K562 (cell line): Measurements from ENCODE around the gene MBNL1. TPM values are rescaled to one million over a fixed set of nuclear protein-coding genes. Genes with fewer than 3 reads are reported as not detected.

Source experiments
- CCAR2 ChIP-seq: fragments of 200-400 bp; formaldehyde crosslinking; IDR thresholded peaks from 2 replicates; pipeline ENCODE4 v1.6.1; 2017; ENCODE audit warnings: mild to moderate bottlenecking, low read depth, low read length
- FOXA1 ChIP-seq: fragments of 450-650 bp; IDR thresholded peaks from 2 replicates; pipeline ENCODE4 v1.6.1; 2016; ENCODE audit warnings: mild to moderate bottlenecking, borderline replicate concordance
- GTF2F1 ChIP-seq: IDR thresholded peaks from 2 replicates; pipeline ENCODE4 v1.6.1; 2011; ENCODE audit warnings: low read depth, low read length, improper control_type of control experiment
- HMG20A ChIP-seq: fragments of 450-650 bp; formaldehyde crosslinking; conservative IDR thresholded peaks from 2 replicates; pipeline ENCODE4 v1.4.0; 2020; ENCODE audit warnings: mild to moderate bottlenecking, mixed read lengths
- KDM1A ChIP-seq, 2 experiments: fragments of 450-650 bp; IDR thresholded peaks; 2 replicates each; pipeline ENCODE4 v1.6.1; 2016; ENCODE audit warnings: mild to moderate bottlenecking in 2 of 2
- KDM4B ChIP-seq, 2 experiments: fragments of 450-650 bp in 1 of 2; sonication (generic) in 1 of 2; IDR thresholded peaks; 2 replicates each; pipeline ENCODE4 v1.6.1; 2016 to 2017; ENCODE audit warnings: borderline replicate concordance in 2 of 2, antibody characterized with exemption in 1 of 2, low read depth in 1 of 2, mild to moderate bottlenecking in 1 of 2
- POLR3G ChIP-seq: IDR thresholded peaks from 2 replicates; pipeline ENCODE4 v1.6.1; 2011; ENCODE audit not compliant: insufficient read length, insufficient replicate concordance; ENCODE audit errors: extremely low read depth
- PTBP1 ChIP-seq: fragments of 200-400 bp; formaldehyde crosslinking; IDR thresholded peaks from 2 replicates; pipeline ENCODE4 v1.6.1; 2017; ENCODE audit warnings: low read depth, low read length
- PYGO2 ChIP-seq: fragments of 450-650 bp; IDR thresholded peaks from 2 replicates; pipeline ENCODE4 v1.6.1; 2016; ENCODE audit warnings: mild to moderate bottlenecking, missing genetic modification characterization, moderate library complexity, missing compliant biosample characterization
- RFX1 ChIP-seq: fragments of 450-650 bp; IDR thresholded peaks from 2 replicates; pipeline ENCODE4 v1.6.1; 2016; ENCODE audit warnings: mild to moderate bottlenecking, moderate library complexity
- RNF2 ChIP-seq: sonication (generic); IDR thresholded peaks from 2 replicates; pipeline ENCODE4 v1.6.1; 2016
- SREBF2 ChIP-seq: sonication (generic); formaldehyde crosslinking; IDR thresholded peaks from 2 replicates; pipeline ENCODE4 v1.4.0; 2020; ENCODE audit warnings: mild to moderate bottlenecking, missing genetic modification reagents
- WHSC1 ChIP-seq: IDR thresholded peaks from one replicate; pipeline ENCODE4 v1.6.1; 2012; ENCODE audit warnings: low read length, control low read depth, inconsistent platforms
- ZEB2 ChIP-seq: fragments of 450-650 bp; IDR thresholded peaks from 2 replicates; pipeline ENCODE4 v1.6.1; 2016
- ZNF57 ChIP-seq: fragments of 450-650 bp; formaldehyde crosslinking; IDR thresholded peaks from 2 replicates; pipeline ENCODE4 v1.4.0; 2020; ENCODE audit warnings: mild to moderate bottlenecking, moderate library complexity
- ZNF695 ChIP-seq: fragments of 450-650 bp; formaldehyde crosslinking; IDR thresholded peaks from 2 replicates; pipeline ENCODE4 v1.4.0; 2020; ENCODE audit warnings: mild to moderate bottlenecking, moderate library complexity
- polyA plus RNA-seq, 8 experiments: library from polyadenylated mRNA; depleted of rRNA in 4 of 8; stranded (reverse) in 5 of 8; unstranded in 3 of 8; fragments of >200 nt; fragmentation: Nextera tagmentation in 2 of 8; fragmentation: Illumina TruSeq in 1 of 8; extraction: Ambion mirVana in 2 of 8; extraction: Trizol in 1 of 8; gene quantifications; 2 replicates each; pipeline versions ENCODE4 v1.2.1 to v1.2.3, GENCODE V29; 2011 to 2014; ENCODE audit warnings: inconsistent platforms in 1 of 8, missing spikeins in 1 of 8
- total RNA-seq, 7 experiments: library from RNA; depleted of rRNA in 6 of 7; stranded (reverse); fragments of >200 nt in 6 of 7; fragmentation: Illumina TruSeq in 2 of 7; extraction: Trizol in 2 of 7; gene quantifications; 2 replicates each; pipeline versions ENCODE4 v1.2.1 to v1.2.3, GENCODE V29; 2011 to 2021; ENCODE audit warnings: low replicate concordance in 1 of 7
- TF ChIP-seq, protein P1 (sequence below): fragments of 450-650 bp; IDR thresholded peaks from 2 replicates; pipeline ENCODE4 v1.6.1; 2017; ENCODE audit warnings: antibody characterized with exemption
- TF ChIP-seq, protein P2 (sequence below), 2 experiments: fragments of 200-800 bp in 1 of 2; sonication (Bioruptor generic) in 1 of 2; sonication (generic) in 1 of 2; formaldehyde crosslinking in 1 of 2; IDR thresholded peaks in 1 of 2; conservative IDR thresholded peaks in 1 of 2; 2 replicates each; pipeline versions ENCODE4 v1.5.0 to v1.6.1; 2016 to 2020; ENCODE audit warnings: missing compliant biosample characterization in 1 of 2, missing genetic modification characterization in 1 of 2, missing genetic modification reagents in 1 of 2
- TF ChIP-seq, protein P3 (sequence below): sonication (generic); formaldehyde crosslinking; IDR thresholded peaks from 2 replicates; pipeline ENCODE4 v1.8.0; 2022; ENCODE audit warnings: mild to moderate bottlenecking, low read depth, missing genetic modification reagents

MBNL1 gene
- total and polyA plus RNA-seq, 9 of the 15 experiments (the other 6 are each of a cell fraction or from before 2014, with no cell fraction given), result 70.3 to 243 (median 220) TPM

- TF ChIP-seq POLR3G (no peak), ZEB2 (no peak), RFX1 (no peak), SREBF2 (CRISPR knock-in tag) (no peak), FOXA1 (no peak), PYGO2 (tag) (no peak), ZNF695 (no peak), KDM1A (IDR thresholded peaks at IDR 0.05) (0 out of 4 replicates have a peak, but pooled peaks of 1 of the 2 experiments have one; percentile 24), KDM4B (IDR thresholded peaks at IDR 0.05; ENCODE audit: borderline replicate concordance in 2 of 2, low read depth in 1 of 2) (no peak), WHSC1 (no peak), GTF2F1 (no peak), PTBP1 (no peak), HMG20A (CRISPR knock-in tag) (no peak), ZNF57 (CRISPR knock-in tag) (no peak), RNF2 (0 out of 2 replicates have a peak, but pooled peaks have one; percentile 44), CCAR2 (no peak)
- TF ChIP-seq, protein P1, sequence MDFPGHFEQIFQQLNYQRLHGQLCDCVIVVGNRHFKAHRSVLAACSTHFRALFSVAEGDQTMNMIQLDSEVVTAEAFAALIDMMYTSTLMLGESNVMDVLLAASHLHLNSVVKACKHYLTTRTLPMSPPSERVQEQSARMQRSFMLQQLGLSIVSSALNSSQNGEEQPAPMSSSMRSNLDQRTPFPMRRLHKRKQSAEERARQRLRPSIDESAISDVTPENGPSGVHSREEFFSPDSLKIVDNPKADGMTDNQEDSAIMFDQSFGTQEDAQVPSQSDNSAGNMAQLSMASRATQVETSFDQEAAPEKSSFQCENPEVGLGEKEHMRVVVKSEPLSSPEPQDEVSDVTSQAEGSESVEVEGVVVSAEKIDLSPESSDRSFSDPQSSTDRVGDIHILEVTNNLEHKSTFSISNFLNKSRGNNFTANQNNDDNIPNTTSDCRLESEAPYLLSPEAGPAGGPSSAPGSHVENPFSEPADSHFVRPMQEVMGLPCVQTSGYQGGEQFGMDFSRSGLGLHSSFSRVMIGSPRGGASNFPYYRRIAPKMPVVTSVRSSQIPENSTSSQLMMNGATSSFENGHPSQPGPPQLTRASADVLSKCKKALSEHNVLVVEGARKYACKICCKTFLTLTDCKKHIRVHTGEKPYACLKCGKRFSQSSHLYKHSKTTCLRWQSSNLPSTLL, result no peak
- TF ChIP-seq, protein P2, sequence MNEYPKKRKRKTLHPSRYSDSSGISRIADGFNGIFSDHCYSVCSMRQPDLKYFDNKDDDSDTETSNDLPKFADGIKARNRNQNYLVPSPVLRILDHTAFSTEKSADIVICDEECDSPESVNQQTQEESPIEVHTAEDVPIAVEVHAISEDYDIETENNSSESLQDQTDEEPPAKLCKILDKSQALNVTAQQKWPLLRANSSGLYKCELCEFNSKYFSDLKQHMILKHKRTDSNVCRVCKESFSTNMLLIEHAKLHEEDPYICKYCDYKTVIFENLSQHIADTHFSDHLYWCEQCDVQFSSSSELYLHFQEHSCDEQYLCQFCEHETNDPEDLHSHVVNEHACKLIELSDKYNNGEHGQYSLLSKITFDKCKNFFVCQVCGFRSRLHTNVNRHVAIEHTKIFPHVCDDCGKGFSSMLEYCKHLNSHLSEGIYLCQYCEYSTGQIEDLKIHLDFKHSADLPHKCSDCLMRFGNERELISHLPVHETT (CRISPR knock-in tag; conservative IDR thresholded peaks at IDR 0.05 in 1 of 2, IDR thresholded peaks at IDR 0.05 in 1 of 2), result no peak
- TF ChIP-seq, protein P3, sequence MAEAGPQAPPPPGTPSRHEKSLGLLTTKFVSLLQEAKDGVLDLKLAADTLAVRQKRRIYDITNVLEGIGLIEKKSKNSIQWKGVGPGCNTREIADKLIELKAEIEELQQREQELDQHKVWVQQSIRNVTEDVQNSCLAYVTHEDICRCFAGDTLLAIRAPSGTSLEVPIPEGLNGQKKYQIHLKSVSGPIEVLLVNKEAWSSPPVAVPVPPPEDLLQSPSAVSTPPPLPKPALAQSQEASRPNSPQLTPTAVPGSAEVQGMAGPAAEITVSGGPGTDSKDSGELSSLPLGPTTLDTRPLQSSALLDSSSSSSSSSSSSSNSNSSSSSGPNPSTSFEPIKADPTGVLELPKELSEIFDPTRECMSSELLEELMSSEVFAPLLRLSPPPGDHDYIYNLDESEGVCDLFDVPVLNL (CRISPR knock-in tag), result no peak
Measured at GRCh38 chr3:152298393-152299248, 29.9 kb downstream of the MBNL1 start (continued).
